GM20431 (cell line): ENCODE measurements around the gene XBP1.
"Not testable (repeated sequence)": the region's sequence is repeated elsewhere in the genome, so short reads cannot be mapped to it uniquely, and the experiment has no call there.

ENCODE experiments used
- in situ Hi-C: fragments of 300-500 bp; cut with MseI, MboI; formaldehyde crosslinking; loops from one replicate; pipeline ENCODE4 v1.15.0; 2020; ENCODE audit warnings: low sequenced_read_pairs; ENCODE audit not compliant: unreplicated experiment

XBP1 gene

GRCh38 chr22:28800308-28801041 lies at the start of gene XBP1:
TSS of gene XBP1 (minus strand) at chr22:28800569.
- in situ Hi-C loops = no loop called here

GRCh38 chr22:28846994-28847393 lies 46.6 kb upstream of the XBP1 start:
- in situ Hi-C loops = loop anchor here (25.0 kb wide), 1 partner anchor 235 kb away; no protein-coding TSS in a partner anchor

- in situ Hi-C loops = loop anchor here (25.0 kb wide), 1 partner anchor 232 kb away; no protein-coding TSS in a partner anchor
Measured at GRCh38 chr22:28844277-28844676, 43.9 kb upstream of the XBP1 start.

- in situ Hi-C loops = loop anchor here (25.0 kb wide), 1 partner anchor 231 kb away; no protein-coding TSS in a partner anchor
Measured at GRCh38 chr22:28843633-28844032, 43.3 kb upstream of the XBP1 start.

GRCh38 chr22:28841111-28841510 lies 40.7 kb upstream of the XBP1 start:
- in situ Hi-C loops = loop anchor here (25.0 kb wide), 1 partner anchor 229 kb away; no protein-coding TSS in a partner anchor

GRCh38 chr22:28838971-28839370 lies 38.6 kb upstream of the XBP1 start:
- in situ Hi-C loops = loop anchor here (25.0 kb wide), 1 partner anchor 227 kb away; no protein-coding TSS in a partner anchor

- in situ Hi-C loops = loop anchor here (25.0 kb wide), 1 partner anchor 225 kb away; no protein-coding TSS in a partner anchor
Measured at GRCh38 chr22:28837640-28838039, 37.3 kb upstream of the XBP1 start.

GRCh38 chr22:28835630-28836189 lies 35.3 kb upstream of the XBP1 start:
- in situ Hi-C loops = loop anchor here (25.0 kb wide), 1 partner anchor 223 kb away; no protein-coding TSS in a partner anchor

GRCh38 chr22:28833276-28833923 lies 33.0 kb upstream of the XBP1 start:
- in situ Hi-C loops = loop anchor here (25.0 kb wide), 1 partner anchor 221 kb away; no protein-coding TSS in a partner anchor

- in situ Hi-C loops = loop anchor here (25.0 kb wide), 1 partner anchor 220 kb away; no protein-coding TSS in a partner anchor
Measured at GRCh38 chr22:28832731-28833130, 32.4 kb upstream of the XBP1 start.

GRCh38 chr22:28831140-28832072 lies 31.0 kb upstream of the XBP1 start:
- in situ Hi-C loops = loop anchor here (25.0 kb wide), 1 partner anchor 219 kb away; no protein-coding TSS in a partner anchor

GRCh38 chr22:28830441-28830840 lies 30.1 kb upstream of the XBP1 start:
- in situ Hi-C loops = loop anchor here (25.0 kb wide), 1 partner anchor 218 kb away; no protein-coding TSS in a partner anchor

GRCh38 chr22:28829358-28830181 lies 29.2 kb upstream of the XBP1 start:
- in situ Hi-C loops = loop anchor here (25.0 kb wide), 1 partner anchor 217 kb away; no protein-coding TSS in a partner anchor

- in situ Hi-C loops = loop anchor here (25.0 kb wide), 1 partner anchor 215 kb away; no protein-coding TSS in a partner anchor
Measured at GRCh38 chr22:28826921-28827320, 26.6 kb upstream of the XBP1 start.

GRCh38 chr22:28826430-28826829 lies 26.1 kb upstream of the XBP1 start:
- in situ Hi-C loops = loop anchor here (25.0 kb wide), 1 partner anchor 214 kb away; no protein-coding TSS in a partner anchor

GRCh38 chr22:28824455-28824854 lies 24.1 kb upstream of the XBP1 start:
- in situ Hi-C loops = not testable (repeated sequence)

- in situ Hi-C loops = no loop called here
Measured at GRCh38 chr22:28822930-28823551, 22.7 kb upstream of the XBP1 start.

- in situ Hi-C loops = no loop called here
Measured at GRCh38 chr22:28821452-28821851, 21.1 kb upstream of the XBP1 start.
